B cell (primary cell): ENCODE results near the gene NBPF1. TPM values are rescaled to one million over a fixed set of nuclear protein-coding genes. Genes with fewer than 3 reads are reported as not detected.

Source experiments
- ATAC-seq: fragments of 200-7000 bp; cut with Tn5 transposase; one replicate; pipeline ENCODE4 v1.10.0; 2021; ENCODE audit warnings: low read depth, mild to moderate bottlenecking, moderate number of reproducible peaks, moderate library complexity
- CTCF ChIA-PET: fragments of 350-600 bp; sonication (Branson Sonifier 250); formaldehyde crosslinking; loops from one replicate; lab custom pipeline; 2021; ENCODE audit warnings: antibody characterized with exemption, inconsistent platforms; lab: Charles Lee
- POLR2A ChIA-PET: fragments of 350-600 bp; sonication (Branson Sonifier 250); formaldehyde crosslinking; loops from one replicate; lab custom pipeline; 2021; ENCODE audit warnings: antibody characterized with exemption; lab: Charles Lee
- DNase-seq: peaks from one replicate; pipeline ENCODE4 v3.0.0; 2013
- H2AFZ ChIP-seq: 2 replicates; pipeline ENCODE4 v1.6.1; 2012; ENCODE audit warnings: mild to moderate bottlenecking, low read depth, low read length; ENCODE audit not compliant: insufficient read depth, poor library complexity, severe bottlenecking
- H3K27ac ChIP-seq, 2 donors: 1 replicate in 1 of 2; 2 replicates in 1 of 2; pipeline ENCODE4 v1.5.1; 2012 to 2013; ENCODE audit warnings: low read length in 2 of 2, mild to moderate bottlenecking in 2 of 2, moderate library complexity in 1 of 2
- H3K27me3 ChIP-seq, 4 experiments: fragments of 200-600 bp in 1 of 4; sonication (generic) in 1 of 4; replicated peaks in 1 of 4; 1 replicate in 2 of 4; 2 replicates in 2 of 4; pipeline versions ENCODE4 v1.6.1 to v1.7.0; 2013 to 2016; ENCODE audit warnings: low read length in 3 of 4, mild to moderate bottlenecking in 2 of 4, mixed read lengths in 1 of 4, moderate library complexity in 1 of 4; ENCODE audit not compliant: insufficient read depth in 4 of 4, control insufficient read depth in 3 of 4; ENCODE audit errors: control extremely low read depth in 1 of 4
- H3K36me3 ChIP-seq, 2 experiments: replicated peaks in 1 of 2; 1 replicate in 1 of 2; 2 replicates in 1 of 2; pipeline versions ENCODE4 v1.6.1 to v1.7.1; 2013; ENCODE audit warnings: low read length in 1 of 2; ENCODE audit not compliant: insufficient read depth in 2 of 2, control insufficient read depth in 1 of 2; ENCODE audit errors: control extremely low read depth in 1 of 2, extremely low read depth in 1 of 2
- H3K4me1 ChIP-seq, 2 donors: fragments of 200-600 bp in 1 of 2; sonication (generic) in 1 of 2; 1 replicate in 1 of 2; 2 replicates in 1 of 2; pipeline versions ENCODE4 v1.5.1 to v1.6.1; 2013 to 2017; ENCODE audit warnings: low read length in 2 of 2; ENCODE audit not compliant: control insufficient read depth in 2 of 2, insufficient read depth in 2 of 2
- H3K4me2 ChIP-seq: replicated peaks from 2 replicates; pipeline ENCODE3; 2012; ENCODE audit warnings: mild to moderate bottlenecking, low read depth, low read length; ENCODE audit not compliant: poor library complexity, severe bottlenecking
- H3K4me3 ChIP-seq, 5 experiments: fragments of 200-600 bp in 1 of 5; sonication (generic) in 1 of 5; 1 replicate in 3 of 5; 2 replicates in 2 of 5; pipeline versions ENCODE4 v1.5.1 to v1.7.0; 2011 to 2016; ENCODE audit warnings: low read length in 4 of 5, mild to moderate bottlenecking in 4 of 5, low read depth in 2 of 5, control low read depth in 1 of 5, moderate library complexity in 1 of 5; ENCODE audit not compliant: insufficient read depth in 1 of 5; ENCODE audit errors: control extremely low read depth in 1 of 5, extremely low read depth in 1 of 5
- H3K79me2 ChIP-seq: fragments of 200-600 bp; sonication (generic); one replicate; pipeline ENCODE4 v1.6.0; 2016; ENCODE audit warnings: low read length; ENCODE audit not compliant: control insufficient read depth, insufficient read depth
- H3K9ac ChIP-seq: fragments of 200-600 bp; sonication (generic); 2 replicates; pipeline ENCODE4 v1.6.1; 2017; ENCODE audit warnings: mild to moderate bottlenecking, low read length, moderate library complexity
- H3K9me3 ChIP-seq, 3 donors: one replicate each; pipeline versions ENCODE4 v1.6.1 to v1.7.1; 2013; ENCODE audit warnings: low read length in 2 of 3; ENCODE audit not compliant: control insufficient read depth in 2 of 3, insufficient read depth in 1 of 3; ENCODE audit errors: control extremely low read depth in 1 of 3
- H4K20me1 ChIP-seq: 2 replicates; pipeline ENCODE4 v1.6.0; 2012; ENCODE audit warnings: mild to moderate bottlenecking, low read length; ENCODE audit not compliant: insufficient read depth, control insufficient read depth, poor library complexity, severe bottlenecking
- H3K27ac Mint-ChIP-seq: one replicate; pipeline ENCODE4 v1.8.0; 2021; ENCODE audit warnings: mixed read lengths
- H3K27me3 Mint-ChIP-seq: one replicate; pipeline ENCODE4 v1.8.0; 2021; ENCODE audit warnings: mixed read lengths
- H3K4me1 Mint-ChIP-seq: one replicate; pipeline ENCODE4 v1.8.0; 2021; ENCODE audit warnings: mixed read lengths
- H3K4me3 Mint-ChIP-seq: one replicate; pipeline ENCODE4 v1.8.0; 2021; ENCODE audit warnings: mixed read lengths
- H3K9me3 Mint-ChIP-seq: one replicate; pipeline ENCODE4 v1.8.0; 2022; ENCODE audit warnings: mixed read lengths; ENCODE audit not compliant: insufficient read depth
- EZH2 ChIP-seq: IDR thresholded peaks from 2 replicates; pipeline ENCODE4 v1.6.1; 2012; ENCODE audit warnings: borderline replicate concordance, low read depth, mild to moderate bottlenecking, moderate library complexity, low read length; ENCODE audit not compliant: insufficient read depth, poor library complexity, severe bottlenecking
- WGBS: methylation state at CpG from one replicate; pipeline ENCODE4 v1.1.5; 2013; ENCODE audit warnings: missing lambda C conversion rate; ENCODE audit not compliant: insufficient coverage; 5-methylcytosine and 5-hydroxymethylcytosine counted together
- intact Hi-C: fragments of 100-400 bp; cut with micrococcal nuclease; formaldehyde crosslinking; loops from one replicate; pipeline ENCODE4 v1.10.0; 2022
- polyA plus RNA-seq: library from polyadenylated mRNA; depleted of rRNA; stranded (reverse); fragments of >200 nt; gene quantifications from 2 replicates; pipeline ENCODE4 v1.2.3, GENCODE V29; 2012
- total RNA-seq, 2 donors: library from RNA; stranded (reverse); fragments of 120-200 nt in 1 of 2; gene quantifications; 1 replicate in 1 of 2; 2 replicates in 1 of 2; pipeline versions ENCODE4 v1.2.3 to v1.2.4, GENCODE V29; 2013 to 2022
- TF ChIP-seq, protein P1 (sequence below): fragments of 200-600 bp; IDR thresholded peaks from one replicate; pipeline ENCODE4 v1.8.0; 2022; ENCODE audit warnings: antibody characterized with exemption, mild to moderate bottlenecking

NBPF1 gene
- total and polyA plus RNA-seq, 2 donors (not counting 1 experiment from before 2014, with no cell fraction given): 19.1 to 66.3 TPM

DNA sequence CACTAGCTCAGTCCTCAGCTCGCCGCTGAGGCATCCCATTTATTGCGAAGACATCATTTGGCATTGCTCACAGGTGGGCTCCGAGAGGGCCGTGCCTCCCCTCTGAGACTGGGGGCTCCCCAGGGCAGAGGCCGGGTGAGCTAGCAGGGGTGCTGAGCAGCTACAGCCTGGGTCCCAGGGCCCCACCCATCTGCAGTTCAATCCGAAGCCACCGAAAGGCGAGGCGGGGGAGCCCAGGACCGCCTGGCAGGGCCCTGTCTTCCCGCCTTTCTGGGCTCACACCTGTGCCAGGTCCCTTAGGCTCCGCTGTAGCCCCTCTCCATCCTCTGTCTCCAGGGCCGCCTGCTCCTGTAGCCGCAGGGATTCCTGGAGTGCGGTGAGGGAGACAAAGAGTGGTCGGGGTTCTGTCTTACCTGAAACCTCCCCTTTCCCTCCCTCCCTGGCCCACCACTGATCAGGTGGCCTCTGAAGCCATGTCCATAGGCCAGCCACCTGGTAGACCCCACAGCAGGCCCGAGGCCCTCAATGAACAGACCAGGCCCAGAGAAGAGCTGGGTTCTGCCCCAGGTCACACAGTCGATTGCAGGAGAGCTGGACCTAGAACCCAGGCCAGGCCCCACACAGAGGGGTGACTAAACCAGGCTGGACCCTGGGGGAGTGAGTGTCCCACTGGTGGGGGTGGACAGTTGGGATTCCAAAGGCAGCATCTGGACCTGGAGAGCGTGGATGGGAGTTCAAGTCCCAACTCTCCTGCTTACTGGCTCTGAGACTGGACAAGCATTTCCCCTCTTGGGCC lies 18.1 kb upstream of the NBPF1 start:
- peaks cover 40% of the 10 kb centered on the region for H3K79me2 ChIP-seq
- H2AFZ ChIP-seq: no peak overlapping the region
- Mint-ChIP-seq H3K27me3 (no peaks in the 10 kb centered on the region), H3K27ac (no peak overlapping the region), H3K9me3 (no peaks in the 10 kb centered on the region), H3K4me1 (no peaks in the 10 kb centered on the region), H3K4me3 (no peak overlapping the region)
- H4K20me1 ChIP-seq: peaks cover 40% of the 10 kb centered on the region
- no peak overlapping the region for H3K27ac ChIP-seq
- H3K27me3 ChIP-seq: no peaks in the 10 kb centered on the region
- H3K9me3 ChIP-seq: peaks cover 0 to 5% (median 0%) of the 10 kb centered on the region in 3 donors
- no peak overlapping the region for H3K4me3 ChIP-seq
- intact Hi-C loops: no loop called here
- no peak overlapping the region for H3K4me2 ChIP-seq
- POLR2A ChIA-PET: no interaction called here
- H3K36me3 ChIP-seq: peaks cover 1 to 83% of the 10 kb centered on the region in 2 experiments
- WGBS: 98% methylated on average over 20 of the region's 20 CpGs
- no peak for ATAC-seq
- CTCF ChIA-PET: interaction anchor here (1.1 to 1.4 kb wide), 4 partner anchors 15 to 609 kb away, joined by 3 to 4 read pairs (median 3); no protein-coding TSS in a partner anchor
- TF ChIP-seq EZH2: no peak
- TF ChIP-seq, protein P1, sequence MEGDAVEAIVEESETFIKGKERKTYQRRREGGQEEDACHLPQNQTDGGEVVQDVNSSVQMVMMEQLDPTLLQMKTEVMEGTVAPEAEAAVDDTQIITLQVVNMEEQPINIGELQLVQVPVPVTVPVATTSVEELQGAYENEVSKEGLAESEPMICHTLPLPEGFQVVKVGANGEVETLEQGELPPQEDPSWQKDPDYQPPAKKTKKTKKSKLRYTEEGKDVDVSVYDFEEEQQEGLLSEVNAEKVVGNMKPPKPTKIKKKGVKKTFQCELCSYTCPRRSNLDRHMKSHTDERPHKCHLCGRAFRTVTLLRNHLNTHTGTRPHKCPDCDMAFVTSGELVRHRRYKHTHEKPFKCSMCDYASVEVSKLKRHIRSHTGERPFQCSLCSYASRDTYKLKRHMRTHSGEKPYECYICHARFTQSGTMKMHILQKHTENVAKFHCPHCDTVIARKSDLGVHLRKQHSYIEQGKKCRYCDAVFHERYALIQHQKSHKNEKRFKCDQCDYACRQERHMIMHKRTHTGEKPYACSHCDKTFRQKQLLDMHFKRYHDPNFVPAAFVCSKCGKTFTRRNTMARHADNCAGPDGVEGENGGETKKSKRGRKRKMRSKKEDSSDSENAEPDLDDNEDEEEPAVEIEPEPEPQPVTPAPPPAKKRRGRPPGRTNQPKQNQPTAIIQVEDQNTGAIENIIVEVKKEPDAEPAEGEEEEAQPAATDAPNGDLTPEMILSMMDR: no peak
- H3K4me1 ChIP-seq: no peaks in the 10 kb centered on the region
- H3K9ac ChIP-seq: no peak overlapping the region
- DNase-seq: no peak

DNA sequence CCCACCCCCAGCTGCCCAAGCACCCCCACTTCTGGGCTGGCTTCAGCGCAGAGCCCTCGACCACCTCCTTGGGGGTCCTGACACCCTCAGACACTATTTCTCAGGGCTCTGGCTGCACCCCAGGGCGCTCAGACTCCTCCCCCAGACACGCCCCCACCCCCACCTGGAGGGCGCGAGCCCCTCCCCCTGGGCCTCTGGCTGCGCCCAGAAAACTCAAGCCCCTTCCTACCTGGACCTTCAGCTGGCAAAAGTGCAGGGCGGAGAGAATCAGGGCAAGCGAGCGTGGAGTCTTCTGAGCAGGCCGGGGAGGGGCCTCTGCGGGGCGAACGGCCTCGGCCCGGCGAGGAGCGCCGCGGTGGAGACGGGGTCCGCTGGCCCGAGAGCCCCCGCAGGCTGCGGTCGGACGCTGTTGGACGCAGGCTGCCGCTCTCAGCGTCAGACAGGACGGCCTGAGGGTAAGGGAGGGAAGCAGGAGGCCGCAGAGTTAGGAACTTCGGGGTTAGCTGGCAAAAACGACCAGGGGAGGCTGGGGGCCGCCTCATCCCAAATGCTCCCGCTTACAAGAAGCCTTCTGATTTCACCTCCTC lies 17.4 kb upstream of the NBPF1 start:
- ChIA-PET CTCF (interaction anchor here (1.1 to 1.4 kb wide), 3 partner anchors 14 to 610 kb away, joined by 3 to 4 read pairs (median 3); no protein-coding TSS in a partner anchor), POLR2A (no interaction called here)
- 98% methylated on average over 36 of the region's 36 CpGs for WGBS
- Histone ChIP-seq H3K9me3 (peaks cover 0 to 5% (median 0%) of the 10 kb centered on the region in 3 donors), H3K4me3 (no peak overlapping the region), H4K20me1 (peaks cover 34% of the 10 kb centered on the region), H3K36me3 (peaks cover 1 to 86% of the 10 kb centered on the region in 2 experiments), H3K27ac (no peak overlapping the region), H3K79me2 (peaks cover 35% of the 10 kb centered on the region), H3K27me3 (no peaks in the 10 kb centered on the region), H3K4me1 (no peaks in the 10 kb centered on the region), H2AFZ (no peak overlapping the region), H3K9ac (no peak overlapping the region), H3K4me2 (no peak overlapping the region)
- ATAC-seq (no peak), DNase-seq (no peak)
- Mint-ChIP-seq H3K27ac (no peak overlapping the region), H3K4me1 (no peaks in the 10 kb centered on the region), H3K4me3 (no peak overlapping the region), H3K9me3 (no peaks in the 10 kb centered on the region), H3K27me3 (no peaks in the 10 kb centered on the region)
- intact Hi-C loops: no loop called here
- TF ChIP-seq, protein P1: no peak
- no peak for TF ChIP-seq EZH2
